ENCODE measurements around the gene MYLK.

GRCh38 chr3:123854905-123855304 is 29.2 kb downstream of the MYLK start:
- TF ChIP-seq CTCF (IDR thresholded peaks at IDR 0.05) (no peak), EZH2 (IDR thresholded peaks at IDR 0.05; ENCODE audit: borderline replicate concordance, insufficient read depth, low read depth, low read length, poor library complexity, severe bottlenecking) (no peak)

Data from B cell (primary cell).